ENCODE data around the gene ZNF280A. TPM values are rescaled to one million over a fixed set of nuclear protein-coding genes. Genes with fewer than 3 reads are reported as not detected.

ZNF280A gene
- total and polyA plus RNA-seq, 11 donors, result not detected

GRCh38 chr22:22463855-22464540 lies 56.1 kb downstream of the ZNF280A start:
- ATAC-seq, result peak in 3 of 4 donors; percentile 49 to 73 (median 61)
- no peaks in the 10 kb centered on the region for H3K4me1 ChIP-seq
- H3K36me3 ChIP-seq, result no peaks in the 10 kb centered on the region
- no peak overlapping the region for H3K4me3 ChIP-seq
- DNase-seq, result peak in 2 of 5 donors; percentile 42 to 53
- 26 to 30% (median 27%) methylated on average over 18 of the region's 18 CpGs for WGBS, 4 donors
- intact Hi-C loops (cut with DNase I), result loop anchor here in 9 of 10 donors (2.0 to 10.0 kb wide), 9 partner anchors 221 to 663 kb away; no protein-coding TSS in a partner anchor
- peaks cover 0 to 49% (median 13%) of the 10 kb centered on the region in 9 donors for H3K27me3 ChIP-seq
- H3K27ac ChIP-seq, result no peak overlapping the region
- H3K9me3 ChIP-seq, result peaks cover 0 to 24% (median 14%) of the 10 kb centered on the region in 12 donors
- TF ChIP-seq POLR2A (IDR thresholded peaks at IDR 0.05) (peak in 1 of 2 donors; percentile 25), CTCF (IDR thresholded peaks at IDR 0.05) (peak; percentile 47 to 86 (median 74))

Other genes starting within 250 kb of the ZNF280A start
- 1 to 10 TPM in 4 of 9 donors, under 1 TPM in 5; 0.19 to 1.5 (median 0.84) TPM for gene ZNF280B, start 11.5 kb downstream of the ZNF280A start, total RNA-seq
- under 1 TPM; 0.06 to 0.19 TPM for gene ZNF280B, start 11.5 kb downstream of the ZNF280A start, polyA plus RNA-seq
- gene PRAME, start 39.0 kb upstream of the ZNF280A start, total RNA-seq, result under 1 TPM in 1 of 9 donors, not detected in 8; 0.59 TPM
- gene PRAME, start 39.0 kb upstream of the ZNF280A start, polyA plus RNA-seq, result under 1 TPM in 1 of 2 donors, not detected in 1; 0.23 TPM
- gene GGTLC2, start 124.3 kb upstream of the ZNF280A start, total RNA-seq, result not detected
- not detected for gene GGTLC2, start 124.3 kb upstream of the ZNF280A start, polyA plus RNA-seq

Data from heart left ventricle (tissue), 16 donors.